GM18868 (cell line): ENCODE measurements around the gene TSPYL4.

Source experiments
- ATAC-seq: cut with Tn5 transposase; IDR thresholded peaks from one replicate; pipeline ENCODE4 v1.9.1; 2021; ENCODE audit warnings: mild to moderate bottlenecking, moderate library complexity; ENCODE audit not compliant: unreplicated experiment

The TSPYL4 gene

DNA sequence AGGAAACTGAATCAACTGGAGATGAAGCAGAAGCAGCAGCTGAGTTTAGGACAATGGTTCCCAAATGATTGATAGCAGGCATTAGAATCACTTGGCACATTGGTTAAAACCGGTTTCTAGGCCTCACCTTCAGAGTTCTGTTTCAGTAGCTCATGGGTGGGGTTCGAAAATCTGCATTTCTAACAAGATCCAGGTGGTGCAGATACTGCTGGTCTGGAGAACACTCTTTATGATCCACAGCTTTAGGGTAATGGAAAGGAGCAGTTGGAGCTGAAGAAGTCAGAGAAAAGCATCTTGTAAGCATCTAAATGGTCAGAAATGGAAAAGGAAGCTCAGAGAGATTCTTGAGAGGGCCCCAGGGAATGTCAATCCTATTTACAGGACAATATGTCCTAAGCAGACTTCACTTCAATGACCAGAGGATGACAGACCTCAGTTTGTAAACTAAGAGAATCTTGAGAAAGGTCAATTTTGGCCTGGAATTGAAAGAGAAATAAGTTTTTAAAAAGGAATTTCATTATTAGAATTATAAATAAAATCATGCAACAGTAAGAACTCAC lies 17.4 kb upstream of the TSPYL4 start:
- ATAC-seq, result no peak

DNA sequence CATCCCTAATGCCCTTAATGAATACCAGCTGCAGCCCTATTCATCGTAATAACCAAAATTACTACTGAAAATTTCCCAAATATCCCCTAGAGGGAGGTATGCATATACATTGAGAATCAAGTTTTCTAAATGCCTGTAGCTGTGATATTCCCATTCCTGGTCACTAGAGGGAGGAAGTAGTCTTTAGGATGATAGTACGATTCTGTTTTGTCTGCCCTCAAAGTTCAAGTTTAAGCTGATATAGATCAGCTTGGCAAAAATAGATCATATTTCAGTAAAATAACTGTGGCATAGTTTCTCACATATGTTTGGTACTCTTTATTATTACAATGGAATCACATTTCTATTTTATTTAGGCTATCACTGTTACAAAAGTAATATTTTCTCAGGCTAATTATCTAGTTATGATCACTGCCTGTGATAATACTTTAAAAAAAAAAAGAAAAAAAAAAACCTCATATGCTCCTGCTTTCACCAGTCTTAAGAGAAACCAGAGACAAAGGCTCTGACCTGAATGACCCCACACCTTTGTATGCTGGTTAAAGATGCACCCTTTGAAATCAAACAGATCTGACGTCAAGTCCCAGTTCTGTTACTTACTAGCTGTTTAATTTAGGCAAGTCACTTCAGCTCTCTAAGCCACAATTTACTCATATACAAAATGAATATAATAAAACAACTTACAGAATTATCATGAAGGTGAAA lies 14.9 kb upstream of the TSPYL4 start:
- ATAC-seq, result peak; percentile 85

DNA sequence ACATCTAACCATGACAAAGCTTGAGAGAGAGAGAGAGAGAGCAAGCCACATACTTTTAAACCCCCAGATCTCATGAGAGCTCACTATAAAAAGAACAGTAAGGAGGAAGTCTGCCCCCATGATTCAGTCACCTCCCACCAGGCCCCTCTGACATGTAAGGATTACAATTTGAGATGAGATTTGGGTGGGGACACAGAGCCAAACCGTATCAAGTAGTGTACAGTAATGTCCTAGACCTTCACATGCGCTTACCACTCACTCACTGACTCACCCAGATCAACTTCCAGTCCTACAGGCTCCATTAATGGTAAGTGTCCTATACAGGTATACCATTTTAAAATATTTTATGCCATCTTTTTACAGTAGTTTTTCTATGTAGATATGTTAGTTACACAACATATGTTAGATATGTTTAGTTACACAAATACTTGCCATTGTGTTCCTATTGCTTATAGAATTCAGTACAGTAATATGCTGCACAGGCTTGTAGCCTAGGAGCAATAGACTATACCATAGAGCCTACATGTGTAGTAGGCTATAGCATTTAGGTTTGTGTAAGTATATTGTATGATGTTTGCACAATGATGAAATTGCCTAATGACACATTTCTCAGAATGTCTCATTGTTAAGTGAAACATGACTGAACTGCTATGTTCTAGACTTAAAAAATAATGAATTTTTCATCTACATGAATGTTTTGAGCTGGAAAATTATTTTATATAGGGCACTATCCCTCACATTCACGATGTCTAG lies 14.1 kb upstream of the TSPYL4 start:
- ATAC-seq, result peak; percentile 28

DNA sequence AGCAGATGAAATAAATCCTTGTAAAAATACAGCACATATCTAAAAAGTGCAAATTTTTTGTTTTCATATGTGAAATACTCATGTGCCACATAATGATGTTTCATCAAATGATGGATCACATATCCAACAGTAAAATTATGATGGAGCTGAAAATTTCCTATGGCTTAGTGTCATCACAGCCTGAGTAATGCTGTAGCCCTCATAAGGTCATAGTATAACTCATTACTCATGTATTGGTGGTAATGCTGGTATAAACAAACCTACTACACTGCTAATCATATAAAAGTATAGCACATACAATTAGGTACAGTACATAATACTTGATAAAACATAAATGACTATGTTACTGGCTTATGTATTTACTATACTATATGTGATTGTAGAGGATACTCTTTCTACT lies 12.9 kb upstream of the TSPYL4 start:
- ATAC-seq, result no peak

DNA sequence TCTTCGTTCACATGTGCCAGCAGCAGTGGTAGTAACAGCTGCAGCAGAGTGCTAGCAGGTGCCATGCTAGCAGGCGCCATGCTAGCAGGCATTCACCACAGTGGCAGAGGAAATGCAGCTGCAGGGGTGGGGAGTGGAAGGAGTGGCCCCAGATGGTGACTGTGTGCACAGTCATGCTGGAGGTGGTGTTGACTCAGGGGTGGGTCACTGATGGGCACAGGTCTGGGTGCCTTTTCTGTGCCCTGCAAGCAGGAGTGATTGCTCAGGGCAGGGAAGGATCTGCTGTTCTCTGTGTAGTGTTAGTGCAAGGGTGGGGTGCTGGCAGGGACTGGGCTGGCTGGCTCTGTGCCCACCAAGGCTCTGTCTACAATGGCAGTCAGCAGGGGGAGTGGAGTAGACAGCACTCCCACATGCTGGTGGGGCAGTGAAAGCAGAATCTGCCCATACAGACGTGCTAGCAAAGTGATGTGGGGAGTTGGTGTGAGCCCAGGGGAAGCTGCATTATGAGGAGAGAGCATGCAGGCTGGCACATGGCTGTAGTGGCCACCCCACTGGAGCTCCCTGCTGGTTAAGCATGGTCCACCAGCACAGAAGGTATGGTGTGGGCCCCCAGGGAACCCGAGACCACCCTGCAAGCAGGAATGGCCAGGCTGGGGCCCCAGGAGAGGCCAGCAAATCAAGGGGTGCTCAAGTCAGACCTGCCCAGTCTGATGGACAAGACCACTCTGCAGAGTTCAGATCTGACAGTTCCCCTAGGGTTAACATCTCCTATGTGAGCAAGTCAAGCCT lies 11.4 kb upstream of the TSPYL4 start:
- no peak for ATAC-seq

DNA sequence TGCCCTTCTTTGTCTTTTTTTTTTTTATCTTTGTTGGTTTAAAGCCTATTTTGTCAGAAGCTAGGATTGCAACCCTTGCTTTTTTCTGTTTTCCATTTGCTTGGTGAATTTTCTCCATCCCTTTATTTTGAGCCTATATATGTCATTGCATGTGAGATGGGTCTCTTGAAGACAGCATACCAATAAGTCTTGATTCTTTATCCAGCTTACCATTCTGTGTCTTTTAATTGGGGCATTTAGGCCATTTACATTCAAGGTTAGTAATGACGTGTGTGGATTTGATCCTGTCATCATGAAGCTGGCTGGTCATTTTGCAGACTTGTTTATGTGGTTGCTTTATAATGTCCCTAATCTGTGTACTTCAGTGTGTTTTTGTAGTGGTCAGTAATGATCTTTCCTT lies 9.5 kb upstream of the TSPYL4 start:
- ATAC-seq, result no peak

DNA sequence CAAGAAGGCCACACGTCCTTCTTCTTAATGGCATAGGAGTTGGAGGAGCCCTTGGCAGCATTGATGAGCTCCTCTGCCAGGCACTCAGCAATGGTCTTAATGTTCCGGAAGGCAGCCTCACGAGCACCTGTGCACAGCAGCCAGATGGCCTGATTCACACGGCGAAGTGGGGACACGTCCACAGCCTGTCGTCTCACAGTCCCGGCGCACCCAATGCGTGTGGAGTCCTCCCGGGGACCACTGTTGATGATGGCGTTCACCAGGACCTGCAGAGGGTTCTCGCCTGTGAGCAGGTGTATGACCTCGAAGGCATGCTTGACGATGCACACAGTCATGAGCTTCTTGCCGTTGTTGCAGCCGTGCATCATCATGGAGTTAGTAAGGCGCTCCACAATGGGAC lies 4.6 kb upstream of the TSPYL4 start:
- no peak for ATAC-seq

DNA sequence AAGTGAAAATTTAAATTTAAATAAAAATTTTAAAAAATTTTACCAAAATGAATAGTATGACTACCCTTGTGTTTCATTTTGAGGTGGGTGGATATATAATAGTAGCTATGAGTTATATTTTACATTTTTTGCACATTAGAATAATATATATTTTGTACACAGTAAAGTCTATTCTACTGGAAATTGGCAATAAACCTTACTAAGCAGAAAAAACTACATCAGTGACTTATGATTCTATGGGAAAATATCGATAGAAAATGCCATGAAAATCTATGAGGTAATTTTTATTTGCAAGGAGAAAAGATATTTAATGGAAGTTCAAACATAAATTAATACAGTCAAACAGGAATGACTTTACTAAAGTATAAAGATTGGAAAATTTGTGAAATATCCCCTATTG lies 2.8 kb upstream of the TSPYL4 start:
- ATAC-seq, result no peak

DNA sequence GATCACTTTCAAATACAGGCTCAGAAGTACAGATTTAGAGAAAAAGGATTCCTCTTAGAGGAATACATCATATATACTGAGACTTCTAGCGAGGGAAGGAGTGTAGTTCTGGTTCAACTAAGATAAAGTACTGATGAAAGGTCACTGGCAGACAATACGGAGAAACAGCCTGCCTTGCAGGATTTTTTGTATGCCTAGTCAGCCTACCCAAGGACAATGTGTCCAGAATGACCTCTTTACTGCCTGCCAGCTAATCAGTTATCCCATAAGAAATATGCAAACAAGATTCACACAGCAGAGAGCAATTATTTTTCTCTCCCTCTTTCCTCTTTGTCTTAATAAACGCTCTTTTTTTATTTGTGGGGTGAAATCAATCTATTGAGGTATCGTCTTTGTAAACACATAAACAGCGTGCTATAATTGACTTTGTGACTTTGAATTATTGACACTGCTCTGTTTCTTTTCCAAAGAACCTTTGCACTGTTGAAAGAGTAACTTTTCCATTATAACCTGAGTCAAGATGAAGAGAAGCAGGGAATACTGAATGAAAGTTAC lies 1.4 kb upstream of the TSPYL4 start:
- no peak for ATAC-seq

DNA sequence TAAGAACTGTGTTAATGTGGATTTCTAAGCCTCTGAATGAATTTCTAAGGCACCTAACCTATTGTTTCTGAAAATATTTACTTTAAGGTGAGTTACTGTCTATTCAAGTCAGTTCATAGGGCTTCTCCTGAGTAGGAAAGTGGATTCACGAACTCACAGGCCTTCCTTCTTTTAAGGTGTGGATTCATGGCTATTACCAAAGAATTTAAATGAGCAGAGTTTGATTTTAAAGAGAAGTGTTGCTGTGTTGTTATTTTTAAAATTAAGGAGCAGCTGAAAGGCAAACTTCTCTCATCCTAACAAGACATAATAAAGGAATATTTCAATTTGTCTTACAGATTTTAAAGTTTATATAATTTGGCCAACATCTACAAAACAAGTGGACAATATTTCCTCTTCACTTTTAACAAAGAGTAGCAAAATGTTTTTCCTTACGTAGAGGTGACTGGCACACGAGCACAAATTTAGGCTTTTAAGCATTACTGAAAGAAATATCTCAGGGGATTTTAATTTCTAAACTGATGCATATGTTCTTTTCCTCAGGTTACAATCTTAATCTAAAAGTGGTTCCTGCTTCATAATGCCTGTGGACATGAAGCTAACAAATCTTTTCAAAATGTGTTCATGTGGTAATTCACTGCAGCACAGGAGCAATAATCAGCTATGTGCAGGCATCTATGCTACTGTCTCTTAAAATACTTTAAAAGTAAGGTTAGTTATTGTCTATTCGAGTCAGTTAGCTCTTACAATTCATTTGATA lies 602 bp upstream of the TSPYL4 start:
- ATAC-seq, result peak; percentile 23

DNA sequence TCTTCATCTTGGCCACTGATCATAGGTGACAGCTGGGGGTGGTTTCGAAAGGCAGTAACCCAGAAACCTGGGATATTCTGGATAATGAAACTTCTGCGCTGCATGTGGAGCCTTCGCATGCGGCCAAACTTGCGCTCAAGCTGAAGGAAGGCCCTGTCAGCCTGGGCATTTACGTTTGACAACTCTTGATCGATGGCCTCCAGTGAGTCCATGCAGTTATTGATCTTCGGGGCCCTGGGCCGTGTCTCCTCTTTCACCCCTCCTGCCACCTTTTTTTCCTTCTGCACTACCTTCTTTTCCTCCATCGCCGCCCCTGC lies 729 bp downstream of the TSPYL4 start:
- ATAC-seq, result no peak

DNA sequence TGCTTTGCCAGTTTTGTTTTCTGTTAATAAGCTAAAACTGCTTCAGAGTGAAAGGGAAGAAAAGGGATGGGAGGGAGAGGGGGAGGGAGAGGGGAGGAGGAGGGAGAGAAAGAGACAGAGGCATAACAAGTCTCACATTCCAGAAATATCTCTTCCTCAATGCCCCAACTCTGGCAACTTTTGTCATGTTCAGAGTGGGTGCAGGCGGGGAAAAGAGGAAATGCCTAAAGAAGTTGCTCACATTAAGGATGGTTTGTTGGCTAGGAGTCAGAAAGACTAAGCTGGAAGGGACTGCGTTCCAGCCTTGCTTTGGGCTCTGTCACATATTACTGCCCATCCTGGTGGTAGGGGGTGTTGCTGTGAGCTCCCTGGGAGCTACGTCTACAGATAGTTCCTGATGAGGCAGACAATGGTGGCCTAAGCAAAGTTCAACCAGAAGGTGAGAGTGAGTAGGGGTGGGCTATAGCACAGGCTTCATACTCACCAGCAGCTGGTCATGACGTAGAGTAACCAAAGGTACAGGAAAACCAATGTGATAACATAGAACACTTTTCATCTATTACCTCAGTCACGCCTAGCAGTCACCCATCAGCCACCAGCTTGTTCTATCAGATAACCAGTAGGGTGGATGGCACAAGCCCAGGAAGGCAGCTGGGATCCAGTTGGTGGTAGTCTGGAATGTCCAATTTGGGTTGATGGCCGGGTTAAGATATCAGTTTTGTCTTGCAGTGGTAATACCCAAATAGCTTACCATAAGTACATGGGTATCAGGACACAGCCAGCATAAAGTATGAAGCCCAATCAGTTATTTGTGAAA lies 2.1 kb downstream of the TSPYL4 start:
- no peak for ATAC-seq

DNA sequence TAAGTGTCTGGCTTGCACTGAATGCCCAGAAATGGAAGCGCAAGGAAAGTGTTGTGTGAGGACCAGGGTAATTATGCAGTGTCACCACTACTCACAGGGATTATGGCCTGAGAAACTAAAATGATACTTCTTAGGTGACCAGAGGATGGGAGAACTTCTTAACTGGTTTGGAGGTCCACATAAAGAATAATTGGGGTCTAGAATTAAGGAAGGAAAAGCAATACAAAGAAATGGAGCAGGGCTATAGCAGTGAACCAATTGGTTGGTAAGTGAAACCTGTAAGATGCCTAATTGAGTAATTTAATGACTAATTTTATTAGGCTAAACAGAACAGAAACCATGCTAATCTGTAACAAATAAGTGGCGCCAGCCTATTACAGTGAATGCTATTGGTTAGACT lies 5.3 kb downstream of the TSPYL4 start:
- no peak for ATAC-seq

DNA sequence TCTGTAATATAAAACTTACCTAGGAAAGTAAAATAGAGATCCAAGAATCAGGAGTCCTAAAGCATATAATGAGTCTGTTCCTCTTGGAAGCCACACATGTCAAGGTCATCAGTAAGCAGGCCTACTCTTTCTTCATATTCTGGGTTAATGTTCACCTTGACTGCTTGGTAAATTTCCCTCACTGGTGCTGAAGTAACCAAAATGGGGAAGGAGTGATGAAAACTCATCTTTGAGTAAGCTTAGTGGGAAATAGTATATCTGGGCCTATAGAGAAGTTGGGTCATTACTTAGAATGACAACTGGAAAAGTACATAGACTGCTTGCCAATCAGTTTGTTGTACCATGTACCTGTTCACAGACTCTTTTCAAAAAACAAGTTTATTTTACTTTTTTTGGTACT lies 6.6 kb downstream of the TSPYL4 start:
- no peak for ATAC-seq

DNA sequence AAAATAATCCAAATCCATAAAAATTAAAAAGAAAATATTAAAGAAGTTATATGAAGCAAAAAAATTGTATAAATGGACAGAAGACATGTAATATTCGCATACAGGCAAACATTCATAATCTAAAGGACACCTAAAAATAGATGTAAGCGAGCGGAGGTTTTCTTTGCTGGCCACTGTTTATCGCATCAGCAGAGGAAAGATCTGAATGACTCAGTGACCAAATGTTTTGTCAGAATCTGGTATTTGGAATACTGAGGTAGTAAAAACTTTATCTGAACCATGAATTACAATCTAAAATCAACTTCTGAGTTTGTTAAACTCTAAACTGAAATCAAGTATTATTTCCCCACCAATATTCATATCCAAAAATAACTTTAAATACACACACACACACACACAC lies 7.8 kb downstream of the TSPYL4 start:
- ATAC-seq, result no peak

DNA sequence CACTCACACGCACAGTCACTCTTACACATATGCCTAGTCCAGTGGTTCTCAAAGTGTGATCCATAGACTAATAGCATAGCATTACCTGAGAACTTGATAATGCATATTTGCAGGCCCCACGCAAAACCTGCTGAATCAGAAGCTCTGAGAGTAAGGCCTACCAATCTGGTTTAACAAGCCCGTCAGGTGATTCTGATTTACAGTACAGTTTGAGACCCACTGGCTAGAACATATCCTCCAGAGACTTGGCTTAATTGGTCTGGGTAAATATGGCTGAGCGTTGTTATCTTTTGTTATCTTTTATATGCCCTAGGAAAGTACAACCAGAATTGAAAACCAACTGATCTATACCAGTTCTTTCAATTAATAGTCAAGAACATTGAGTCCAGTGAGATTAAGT lies 9.6 kb downstream of the TSPYL4 start:
- ATAC-seq, result no peak

DNA sequence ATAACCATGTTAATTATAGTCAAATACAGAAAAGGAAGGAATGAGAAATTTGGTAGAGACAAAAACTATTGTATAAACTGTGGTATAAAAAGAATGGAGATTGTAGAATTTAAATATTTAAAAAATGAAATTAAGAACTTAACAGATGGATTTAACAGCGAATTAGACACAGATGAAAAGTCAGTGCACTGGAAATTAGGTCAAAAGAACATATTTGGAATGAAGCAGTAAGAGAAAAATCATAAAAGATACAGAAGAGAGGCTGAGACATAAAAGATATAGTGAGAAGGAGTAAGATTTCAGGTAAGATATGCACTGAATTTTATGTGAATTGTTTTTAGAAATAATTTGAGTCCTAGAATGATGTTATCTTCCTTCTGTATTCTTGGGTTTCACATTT lies 14.0 kb downstream of the TSPYL4 start:
- no peak for ATAC-seq

DNA sequence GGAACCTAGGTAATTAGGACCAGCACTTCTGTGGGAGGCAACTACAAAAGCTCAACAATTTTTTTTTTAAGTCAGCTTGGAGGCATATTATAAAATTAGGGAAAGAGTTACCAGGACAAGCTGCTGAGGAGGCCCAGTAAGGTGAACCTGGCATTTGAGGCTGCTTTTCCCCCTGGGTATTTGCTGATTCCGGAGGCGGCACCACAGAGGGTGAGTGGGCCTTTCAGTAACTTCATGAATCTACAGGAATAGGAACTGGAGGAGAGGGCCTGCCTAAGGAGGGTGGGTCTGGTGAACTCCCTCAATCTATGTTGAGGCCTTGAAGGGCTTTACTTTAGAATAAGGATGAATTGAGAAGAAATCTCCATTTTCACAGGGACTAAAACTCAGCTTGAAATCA lies 14.6 kb downstream of the TSPYL4 start:
- ATAC-seq, result no peak

DNA sequence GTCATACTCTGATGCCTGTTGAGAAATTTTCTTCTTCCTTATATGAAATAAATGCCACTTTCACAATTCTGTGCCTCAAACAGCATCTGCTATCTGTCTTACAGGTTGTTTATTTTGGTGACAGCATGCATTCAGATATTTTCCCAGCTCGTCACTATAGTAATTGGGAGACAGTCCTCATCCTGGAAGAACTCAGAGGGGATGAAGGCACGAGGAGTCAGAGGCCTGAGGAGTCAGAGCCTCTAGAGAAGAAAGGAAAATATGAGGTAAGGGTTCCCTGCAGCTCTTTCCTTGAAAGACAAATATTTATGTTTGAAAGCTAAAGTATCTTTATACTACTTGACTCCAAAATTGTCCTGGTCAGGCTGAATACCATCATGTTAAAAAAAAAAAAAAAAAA lies 15.8 kb downstream of the TSPYL4 start:
- ATAC-seq, result no peak

DNA sequence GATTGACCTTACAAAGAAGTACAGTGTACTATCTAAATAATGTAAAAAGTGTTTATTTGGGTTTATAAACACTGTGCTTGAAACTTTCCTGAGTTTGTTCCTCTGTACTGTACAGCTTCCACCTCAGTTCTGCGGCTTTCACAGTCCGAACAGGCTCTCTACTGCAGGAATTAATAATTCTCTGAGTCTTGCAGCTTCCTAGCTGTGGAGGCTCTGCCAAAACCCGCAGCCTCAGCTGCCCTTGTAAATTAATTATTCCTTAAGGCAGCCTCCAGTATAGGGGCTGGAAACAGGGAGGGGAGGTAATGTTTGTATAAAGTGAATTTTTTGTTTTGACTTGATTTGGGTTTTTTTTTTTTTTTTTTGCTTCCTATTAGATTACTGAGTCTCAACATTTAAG lies 19.2 kb downstream of the TSPYL4 start:
- ATAC-seq, result no peak
